H1 (cell line): ENCODE results near the gene VAPA.

Experiments used
- CBX5 ChIP-seq: fragments of 300-800, 300-1000 bp; sonication (generic); IDR thresholded peaks from 2 replicates; pipeline ENCODE4 v1.7.1; 2016; ENCODE audit warnings: antibody characterized with exemption, low read length, low read depth
- CEBPB ChIP-seq: IDR thresholded peaks from 2 replicates; pipeline ENCODE4 v1.6.1; 2012; ENCODE audit warnings: low read depth, low read length
- CHD2 ChIP-seq: IDR thresholded peaks from 2 replicates; pipeline ENCODE4 v1.6.1; 2012; ENCODE audit warnings: low read length, improper control_type of control experiment
- POLR2A ChIP-seq, 2 experiments: IDR thresholded peaks; 1 replicate in 1 of 2; 2 replicates in 1 of 2; pipeline ENCODE4 v1.6.1; 2011; ENCODE audit warnings: low read depth in 2 of 2, low read length in 2 of 2, mild to moderate bottlenecking in 2 of 2; ENCODE audit errors: control extremely low read depth in 1 of 2
- TAF1 ChIP-seq: IDR thresholded peaks from 2 replicates; pipeline ENCODE4 v1.6.1; 2011; ENCODE audit warnings: mild to moderate bottlenecking, low read depth, low read length
- TF ChIP-seq, protein P1 (sequence below), 3 experiments: IDR thresholded peaks; 1 replicate in 2 of 3; 2 replicates in 1 of 3; pipeline versions ENCODE4 v1.5.1 to v1.6.1; 2011; ENCODE audit warnings: low read length in 3 of 3, mild to moderate bottlenecking in 3 of 3, inconsistent platforms in 2 of 3, low read depth in 1 of 3, moderate library complexity in 1 of 3; ENCODE audit not compliant: insufficient read depth in 1 of 3; ENCODE audit errors: control extremely low read depth in 1 of 3

DNA sequence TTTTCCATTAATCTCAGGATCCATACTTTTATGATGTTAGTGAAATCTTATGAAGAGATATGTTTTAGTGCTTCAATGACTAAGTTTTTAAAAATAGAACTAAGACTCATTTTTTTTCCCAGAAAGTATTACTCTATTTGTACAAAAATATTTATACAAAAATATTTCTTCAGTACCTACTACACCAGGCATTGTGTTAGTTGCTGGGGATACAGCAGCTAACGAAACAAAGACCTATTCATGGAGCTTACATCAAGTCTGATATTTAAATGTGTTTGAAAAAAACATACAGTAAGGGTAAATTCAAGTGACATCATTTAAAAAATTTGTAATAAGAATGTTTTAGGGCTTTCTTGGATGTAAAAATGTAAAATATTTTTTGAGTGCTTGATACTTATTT is 11.6 kb downstream of the VAPA start:
- TF ChIP-seq POLR2A (IDR thresholded peaks at IDR 0.05; ENCODE audit: control extremely low read depth in 1 of 2, low read depth in 2 of 2, low read length in 2 of 2) (no peak), CBX5 (no peak), CEBPB (no peak), TAF1 (no peak), CHD2 (no peak)
- TF ChIP-seq, protein P1, sequence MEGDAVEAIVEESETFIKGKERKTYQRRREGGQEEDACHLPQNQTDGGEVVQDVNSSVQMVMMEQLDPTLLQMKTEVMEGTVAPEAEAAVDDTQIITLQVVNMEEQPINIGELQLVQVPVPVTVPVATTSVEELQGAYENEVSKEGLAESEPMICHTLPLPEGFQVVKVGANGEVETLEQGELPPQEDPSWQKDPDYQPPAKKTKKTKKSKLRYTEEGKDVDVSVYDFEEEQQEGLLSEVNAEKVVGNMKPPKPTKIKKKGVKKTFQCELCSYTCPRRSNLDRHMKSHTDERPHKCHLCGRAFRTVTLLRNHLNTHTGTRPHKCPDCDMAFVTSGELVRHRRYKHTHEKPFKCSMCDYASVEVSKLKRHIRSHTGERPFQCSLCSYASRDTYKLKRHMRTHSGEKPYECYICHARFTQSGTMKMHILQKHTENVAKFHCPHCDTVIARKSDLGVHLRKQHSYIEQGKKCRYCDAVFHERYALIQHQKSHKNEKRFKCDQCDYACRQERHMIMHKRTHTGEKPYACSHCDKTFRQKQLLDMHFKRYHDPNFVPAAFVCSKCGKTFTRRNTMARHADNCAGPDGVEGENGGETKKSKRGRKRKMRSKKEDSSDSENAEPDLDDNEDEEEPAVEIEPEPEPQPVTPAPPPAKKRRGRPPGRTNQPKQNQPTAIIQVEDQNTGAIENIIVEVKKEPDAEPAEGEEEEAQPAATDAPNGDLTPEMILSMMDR (IDR thresholded peaks at IDR 0.05; ENCODE audit: control extremely low read depth in 1 of 3, insufficient read depth in 1 of 3, low read depth in 1 of 3, low read length in 3 of 3): no peak
